GM18520 (cell line): ENCODE data around the gene MYOCOS.
"Not testable (repeated sequence)": the region's sequence is repeated elsewhere in the genome, so short reads cannot be mapped to it uniquely, and the experiment has no call there.

Experiments
- ATAC-seq: cut with Tn5 transposase; IDR thresholded peaks from one replicate; pipeline ENCODE4 v1.9.1; 2021; ENCODE audit not compliant: unreplicated experiment

The MYOCOS gene

GRCh38 chr1:171656206-171656605 lies 34.2 kb downstream of the MYOCOS start:
- not testable (repeated sequence) for ATAC-seq

GRCh38 chr1:171661076-171661650 lies 39.1 kb downstream of the MYOCOS start:
- ATAC-seq = no peak

GRCh38 chr1:171663036-171663853 lies 41.2 kb downstream of the MYOCOS start:
- ATAC-seq = no peak

- no peak for ATAC-seq
These were observed 42.0 kb downstream of the MYOCOS start for GRCh38 chr1:171663854-171664575.

GRCh38 chr1:171664976-171665375 lies 42.9 kb downstream of the MYOCOS start:
- ATAC-seq = no peak

GRCh38 chr1:171666114-171666769 lies 44.2 kb downstream of the MYOCOS start:
- no peak for ATAC-seq

GRCh38 chr1:171668372-171668771 lies 46.3 kb downstream of the MYOCOS start:
- no peak for ATAC-seq

GRCh38 chr1:171670739-171671138 lies 48.7 kb downstream of the MYOCOS start:
- no peak for ATAC-seq

GRCh38 chr1:171674431-171675405 lies 52.7 kb downstream of the MYOCOS start:
- ATAC-seq = no peak
